ENCODE data around the gene ATP5MC3.
"Not testable (repeated sequence)": the region's sequence is repeated elsewhere in the genome, so short reads cannot be mapped to it uniquely, and the experiment has no call there.

ATP5MC3 gene

GRCh38 chr2:175181104-175181876, at the start of gene ATP5MC3:
Gene ATP5MC3, minus strand, starts transcription at chr2:175181710. Its CDS starts 317 bp downstream, at chr2:175181393.
- peak; percentile 92 for DNase-seq (ENCODE audit: low read depth)

- not testable (repeated sequence) for DNase-seq (ENCODE audit: low read depth)
Observed at GRCh38 chr2:175228601-175229000, 47.1 kb upstream of the ATP5MC3 start.

GRCh38 chr2:175228179-175228578, 46.7 kb upstream of the ATP5MC3 start:
- DNase-seq (ENCODE audit: low read depth) = no peak

DNA sequence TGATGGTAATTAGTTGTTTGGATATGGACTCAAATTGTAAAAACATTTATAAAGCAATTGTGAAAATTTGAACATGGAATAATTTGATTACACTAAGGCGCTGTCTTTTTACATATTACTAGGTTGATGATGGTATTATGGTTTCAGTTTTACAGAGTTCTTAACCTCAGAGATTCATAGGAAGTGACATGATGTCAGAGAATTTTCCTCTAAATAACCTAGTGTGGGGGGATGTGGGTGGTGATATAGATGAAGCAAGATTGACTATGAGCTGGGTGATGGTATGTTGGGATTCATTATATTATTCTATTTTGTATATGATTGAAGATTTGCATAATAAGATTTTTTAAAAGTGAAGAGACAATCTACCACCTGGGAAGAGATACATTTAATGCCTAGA, 45.9 kb upstream of the ATP5MC3 start:
- DNase-seq (ENCODE audit: low read depth) = no peak

- DNase-seq (ENCODE audit: low read depth) = no peak
Observed at GRCh38 chr2:175220075-175220474, 38.6 kb upstream of the ATP5MC3 start.

DNA sequence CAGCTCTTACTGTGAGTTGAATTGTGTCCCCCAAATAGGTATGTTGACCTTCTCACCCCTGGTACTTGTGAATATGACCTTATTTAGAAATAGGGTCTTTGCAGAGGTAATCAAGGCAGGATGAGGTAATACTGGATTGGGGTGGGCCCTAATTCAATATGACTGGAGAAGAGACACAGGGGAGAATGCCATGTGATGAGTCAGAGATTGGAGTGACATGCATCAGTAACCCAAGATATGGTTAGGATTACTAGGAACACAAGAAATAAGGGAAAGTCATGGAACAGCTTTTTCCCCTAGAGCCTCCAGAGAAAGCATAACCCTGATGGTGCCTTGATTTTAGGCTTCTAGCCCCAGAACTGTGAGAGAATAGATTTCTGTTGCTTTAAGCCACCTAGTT, 37.0 kb upstream of the ATP5MC3 start:
- no peak for DNase-seq (ENCODE audit: low read depth)

DNA sequence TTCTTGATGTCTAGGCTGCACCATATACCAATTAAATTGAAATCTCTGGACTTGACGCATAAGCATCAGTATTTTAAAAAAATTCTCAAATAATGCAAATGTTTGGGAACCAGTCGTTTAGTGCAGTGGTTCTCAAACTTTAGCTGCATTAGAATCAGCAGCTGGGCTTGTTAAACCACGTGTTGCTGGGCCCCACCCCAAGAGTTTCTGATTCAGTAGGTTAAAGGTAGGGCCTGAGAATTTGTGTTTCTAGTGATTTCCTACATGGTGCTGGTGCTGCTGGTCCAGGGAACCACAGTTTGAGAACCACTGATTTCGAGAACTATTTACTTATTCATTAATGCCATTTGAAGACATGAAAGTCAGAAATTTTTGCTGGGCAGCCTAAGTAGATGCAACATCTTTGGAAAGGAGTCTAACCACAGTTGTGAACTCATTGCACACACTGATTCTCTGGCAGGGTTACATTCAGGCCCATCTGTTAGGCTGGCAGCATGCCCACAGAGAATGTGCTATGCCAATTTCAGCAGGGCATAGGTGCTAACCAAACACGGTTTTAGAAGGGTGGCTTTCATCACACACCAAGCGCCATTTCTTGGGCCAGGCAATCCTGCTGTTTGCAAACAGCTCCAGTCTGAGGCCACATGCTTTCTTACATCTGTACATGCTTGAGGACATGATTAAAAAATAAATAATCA, 26.4 kb upstream of the ATP5MC3 start:
- DNase-seq (ENCODE audit: low read depth) = no peak

DNA sequence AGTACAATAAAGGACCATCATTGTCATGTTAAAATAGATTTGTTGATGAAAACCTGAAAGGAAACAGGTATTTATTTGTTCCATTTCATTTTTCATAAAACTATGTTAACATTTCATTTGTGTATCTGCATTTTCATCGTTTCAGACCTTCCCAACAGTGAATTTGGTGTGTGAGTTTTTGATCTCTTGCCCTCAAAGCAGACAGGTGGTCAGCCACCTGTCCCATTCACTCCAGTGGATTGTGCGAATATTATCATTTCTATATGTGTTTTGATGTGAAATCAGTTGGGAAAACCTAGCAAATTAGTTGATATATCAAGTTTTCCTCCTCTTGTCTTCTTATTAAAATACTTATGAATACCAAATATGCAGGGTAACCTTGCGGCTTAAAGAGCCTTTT, 25.4 kb upstream of the ATP5MC3 start:
- DNase-seq (ENCODE audit: low read depth) = no peak

GRCh38 chr2:175205523-175205922, 24.0 kb upstream of the ATP5MC3 start:
- DNase-seq (ENCODE audit: low read depth) = peak; percentile 50

- DNase-seq (ENCODE audit: low read depth) = peak; percentile 48
Observed at GRCh38 chr2:175203621-175204496, 22.3 kb upstream of the ATP5MC3 start.

GRCh38 chr2:175195012-175195411, 13.5 kb upstream of the ATP5MC3 start:
- no peak for DNase-seq (ENCODE audit: low read depth)

GRCh38 chr2:175188761-175189160, 7.3 kb upstream of the ATP5MC3 start:
- DNase-seq (ENCODE audit: low read depth) = no peak

- peak; percentile 31 for DNase-seq (ENCODE audit: low read depth)
Observed at GRCh38 chr2:175187378-175187777, 5.9 kb upstream of the ATP5MC3 start.

DNA sequence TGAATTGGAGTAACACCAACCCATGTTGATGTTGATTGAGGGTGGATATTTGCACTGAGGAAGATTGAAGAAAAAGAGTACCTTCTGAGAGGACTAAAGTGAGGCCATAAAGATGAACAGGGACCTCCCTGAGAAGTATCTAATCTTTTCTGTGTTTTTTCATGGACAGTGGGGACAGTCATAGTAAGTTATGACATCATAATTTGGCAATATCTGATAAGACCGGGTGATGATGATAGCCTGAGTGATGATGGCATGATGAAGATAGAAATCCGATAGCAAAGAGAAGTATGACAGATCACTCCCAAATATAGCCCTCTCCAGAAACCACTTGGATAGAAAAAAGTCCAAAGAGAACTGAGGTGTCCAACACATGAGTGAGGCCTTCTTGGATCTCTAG, 2.2 kb upstream of the ATP5MC3 start:
- no peak for DNase-seq (ENCODE audit: low read depth)

DNA sequence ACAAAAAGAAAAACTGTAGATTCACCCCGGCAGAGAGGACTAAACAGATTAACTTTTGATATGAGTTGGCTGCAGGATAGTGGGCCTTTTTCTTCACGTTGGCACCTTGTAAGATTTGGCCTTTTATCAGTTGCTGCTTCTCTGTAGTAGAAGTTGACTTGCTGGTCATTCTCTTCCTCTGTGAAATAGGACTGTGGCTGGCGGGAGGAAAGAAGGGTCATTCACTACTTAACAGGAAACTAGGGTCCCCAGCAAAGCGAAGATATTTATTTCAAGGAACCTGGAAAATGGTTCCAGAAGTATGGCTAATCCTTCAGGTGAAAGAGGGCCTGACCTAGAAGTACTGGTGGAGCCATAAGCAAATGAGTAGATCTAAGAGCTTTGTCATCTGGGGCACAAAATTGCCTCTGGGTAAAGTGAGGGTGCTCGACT, 383 bp upstream of the ATP5MC3 start:
- DNase-seq (ENCODE audit: low read depth) = no peak

- peak; percentile 50 for DNase-seq (ENCODE audit: low read depth)
Observed at GRCh38 chr2:175180701-175181103, 808 bp downstream of the ATP5MC3 start.

GRCh38 chr2:175176624-175177023, 4.9 kb downstream of the ATP5MC3 start:
- no peak for DNase-seq (ENCODE audit: low read depth)

DNA sequence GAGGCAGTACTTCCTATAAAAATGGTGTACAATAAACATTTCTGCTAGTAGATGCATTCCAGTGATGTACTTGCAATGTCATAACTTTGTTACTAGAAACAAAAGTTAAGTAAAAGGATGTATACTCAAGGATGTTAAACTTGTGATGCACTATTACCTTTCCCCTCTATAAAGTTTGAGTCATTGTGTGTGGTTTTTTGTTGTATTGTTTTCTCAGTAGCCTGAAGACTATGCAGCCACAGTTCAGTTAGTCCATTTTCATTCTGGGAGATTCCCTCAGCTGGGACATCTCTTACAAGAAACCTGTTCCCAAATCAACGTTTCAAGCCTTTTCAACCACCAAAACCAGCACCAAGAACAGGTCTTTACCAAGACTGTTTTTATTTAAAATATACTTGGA, 5.6 kb downstream of the ATP5MC3 start:
- peak; percentile 14 for DNase-seq (ENCODE audit: low read depth)

DNA sequence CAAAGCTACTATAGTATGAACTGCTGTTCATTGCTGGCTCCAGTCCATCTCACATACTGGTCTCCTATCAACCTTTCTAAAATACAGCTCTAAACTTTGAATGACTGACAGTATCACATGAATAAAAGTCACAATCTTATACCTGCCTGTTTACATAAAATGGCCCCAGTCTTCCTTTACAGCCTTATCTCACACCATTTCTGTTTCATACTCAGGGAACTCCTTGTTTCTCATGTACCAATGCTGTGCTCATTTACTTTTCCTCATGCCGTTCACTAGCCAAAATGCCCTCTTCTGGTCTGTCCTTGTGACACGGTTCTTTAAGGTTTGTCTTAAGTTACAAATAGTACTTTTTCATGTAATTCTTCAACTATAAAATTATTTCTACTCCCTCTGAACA, 6.2 kb downstream of the ATP5MC3 start:
- no peak for DNase-seq (ENCODE audit: low read depth)

- DNase-seq (ENCODE audit: low read depth) = no peak
Observed at GRCh38 chr2:175170659-175171304, 10.7 kb downstream of the ATP5MC3 start.

- DNase-seq (ENCODE audit: low read depth) = no peak
Observed at GRCh38 chr2:175169191-175169590, 12.3 kb downstream of the ATP5MC3 start.

DNA sequence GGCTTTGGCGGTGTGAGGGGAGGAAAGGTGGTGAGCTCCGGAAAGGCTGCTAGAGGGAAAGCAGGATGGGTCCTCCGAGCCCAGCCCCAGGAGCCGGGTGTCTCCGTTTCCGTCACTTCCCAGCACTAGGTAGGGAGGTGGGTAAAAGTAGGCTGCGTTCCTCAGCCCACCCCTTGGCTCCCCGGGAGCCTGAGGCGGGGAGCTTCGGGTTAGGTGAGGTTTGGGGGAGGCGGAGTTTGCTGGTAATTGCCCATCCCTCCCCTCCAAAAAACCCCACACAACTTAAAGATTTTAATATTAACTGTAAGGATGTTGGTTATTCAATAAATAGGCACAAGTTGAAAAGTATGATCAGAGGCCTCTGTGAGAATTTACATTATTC, 13.0 kb downstream of the ATP5MC3 start:
- DNase-seq (ENCODE audit: low read depth) = no peak
